H1 (cell line): Measurements from ENCODE around the gene NBPF3. TPM values are rescaled to one million over a fixed set of nuclear protein-coding genes. Genes with fewer than 3 reads are reported as not detected.

Experiments used
- CTCF ChIA-PET: fragments of 300-600 bp; sonication (Branson Sonifier 250); formaldehyde crosslinking; loops from one replicate; lab custom pipeline; 2021; ENCODE audit not compliant: partially characterized antibody; lab: Charles Lee
- POLR2A ChIA-PET: fragments of 300-600 bp; sonication (Branson Sonifier 250); formaldehyde crosslinking; loops from one replicate; lab custom pipeline; 2021; ENCODE audit warnings: inconsistent platforms; ENCODE audit not compliant: partially characterized antibody; lab: Charles Lee
- DNase-seq, 2 experiments: peaks; one replicate each; pipeline versions ENCODE4 v3.0.0 to v3.0.0-alpha.2; 2010 to 2022; ENCODE audit warnings: low spot score in 2 of 2, low read depth in 1 of 2, mixed read lengths in 1 of 2
- FAIRE-seq: peaks from 2 replicates; lab custom pipeline; 2011; peaks lifted over from hg19 to GRCh38; lab: Jason Lieb, UNC
- H2AFZ ChIP-seq: 2 replicates; pipeline ENCODE4 v1.8.1; 2012; ENCODE audit warnings: low read length, inconsistent platforms
- H2AK5ac ChIP-seq: 2 replicates; pipeline ENCODE4 v1.6.1; 2013; ENCODE audit warnings: low read depth, low read length
- H2BK120ac ChIP-seq: replicated peaks from 2 replicates; pipeline ENCODE3; 2013; ENCODE audit warnings: low read depth, low read length, inconsistent platforms
- H2BK12ac ChIP-seq: 2 replicates; pipeline ENCODE4 v1.6.1; 2013; ENCODE audit warnings: low read depth, low read length
- H2BK15ac ChIP-seq: 2 replicates; pipeline ENCODE4 v1.6.1; 2013; ENCODE audit warnings: low read length
- H2BK20ac ChIP-seq: 2 replicates; pipeline ENCODE4 v1.6.1; 2013; ENCODE audit warnings: low read length
- H2BK5ac ChIP-seq: 2 replicates; pipeline ENCODE4 v1.6.1; 2013; ENCODE audit warnings: low read depth, low read length
- H3K14ac ChIP-seq: 2 replicates; pipeline ENCODE4 v1.6.1; 2013; ENCODE audit warnings: inconsistent platforms; ENCODE audit not compliant: insufficient read length
- H3K18ac ChIP-seq: 2 replicates; pipeline ENCODE4 v1.6.1; 2013; ENCODE audit warnings: low read length; ENCODE audit errors: extremely low read depth
- H3K23ac ChIP-seq: 2 replicates; pipeline ENCODE4 v1.6.1; 2013; ENCODE audit warnings: inconsistent platforms; ENCODE audit not compliant: insufficient read length
- H3K23me2 ChIP-seq: 2 replicates; pipeline ENCODE4 v1.6.1; 2013; ENCODE audit warnings: low read depth, low read length
- H3K27ac ChIP-seq: 2 replicates; pipeline ENCODE4 v1.6.1; 2011; ENCODE audit warnings: low read depth, low read length, inconsistent platforms
- H3K27me3 ChIP-seq, 4 experiments: replicated peaks in 1 of 4; 1 replicate in 1 of 4; 2 replicates in 3 of 4; pipeline versions ENCODE4 v1.6.1 to v1.8.1; 2011 to 2013; ENCODE audit warnings: low read length in 3 of 4, mild to moderate bottlenecking in 3 of 4, inconsistent platforms in 2 of 4, mixed read lengths in 2 of 4, moderate library complexity in 1 of 4; ENCODE audit not compliant: control insufficient read depth in 3 of 4, insufficient read depth in 3 of 4; ENCODE audit errors: extremely low read depth in 1 of 4
- H3K36me3 ChIP-seq, 4 experiments: 2 replicates each; pipeline versions ENCODE4 v1.6.1 to v1.8.1; 2011 to 2013; ENCODE audit warnings: mild to moderate bottlenecking in 4 of 4, low read length in 3 of 4, moderate library complexity in 2 of 4, control low read depth in 1 of 4, inconsistent platforms in 1 of 4; ENCODE audit not compliant: insufficient read depth in 4 of 4, control insufficient read depth in 2 of 4
- H3K4ac ChIP-seq: replicated peaks from 2 replicates; pipeline ENCODE3; 2013; ENCODE audit warnings: low read length, low read depth, mixed read lengths, inconsistent platforms; ENCODE audit not compliant: insufficient read length
- H3K4me1 ChIP-seq, 4 experiments: replicated peaks in 1 of 4; 1 replicate in 1 of 4; 2 replicates in 3 of 4; pipeline versions ENCODE4 v1.6.1 to v1.8.1; 2011 to 2013; ENCODE audit warnings: low read length in 3 of 4, inconsistent platforms in 2 of 4, mixed read lengths in 1 of 4; ENCODE audit not compliant: insufficient read depth in 4 of 4, control insufficient read depth in 3 of 4
- H3K4me2 ChIP-seq, 2 experiments: 2 replicates each; pipeline versions ENCODE4 v1.6.1 to v1.8.1; 2011 to 2013; ENCODE audit warnings: low read depth in 2 of 2, low read length in 2 of 2, control low read depth in 1 of 2, inconsistent platforms in 1 of 2, mild to moderate bottlenecking in 1 of 2; ENCODE audit not compliant: insufficient read depth in 1 of 2
- H3K4me3 ChIP-seq, 4 experiments: fragments of 200-600, 300-600 bp in 1 of 4; sonication (generic), shearing (Covaris generic), sonication (Bioruptor Twin) in 1 of 4; 2 replicates each; pipeline versions ENCODE4 v1.5.1 to v1.8.1; 2011 to 2016; ENCODE audit warnings: low read length in 4 of 4, low read depth in 3 of 4, control low read depth in 2 of 4, inconsistent platforms in 2 of 4, mild to moderate bottlenecking in 2 of 4, mixed read lengths in 1 of 4, moderate library complexity in 1 of 4; ENCODE audit not compliant: insufficient read depth in 2 of 4; ENCODE audit errors: extremely low read depth in 1 of 4
- H3K56ac ChIP-seq: replicated peaks from 2 replicates; pipeline ENCODE3; 2013; ENCODE audit warnings: low read depth, mild to moderate bottlenecking, mixed read lengths, low read length, inconsistent platforms; ENCODE audit not compliant: insufficient read length
- H3K79me1 ChIP-seq: 2 replicates; pipeline ENCODE4 v1.6.1; 2013; ENCODE audit warnings: low read depth, low read length, control low read depth
- H3K79me2 ChIP-seq, 2 experiments: 2 replicates each; pipeline versions ENCODE4 v1.6.1 to v1.8.1; 2012 to 2013; ENCODE audit warnings: low read length in 2 of 2, mild to moderate bottlenecking in 2 of 2, inconsistent platforms in 1 of 2; ENCODE audit not compliant: insufficient read depth in 2 of 2, control insufficient read depth in 1 of 2
- H3K9ac ChIP-seq, 4 experiments: replicated peaks in 1 of 4; 1 replicate in 1 of 4; 2 replicates in 3 of 4; pipeline versions ENCODE4 v1.6.1 to v1.8.1; 2011 to 2013; ENCODE audit warnings: low read depth in 3 of 4, low read length in 3 of 4, control low read depth in 2 of 4, mild to moderate bottlenecking in 2 of 4, moderate library complexity in 2 of 4, inconsistent platforms in 1 of 4; ENCODE audit errors: extremely low read depth in 1 of 4
- H3K9me3 ChIP-seq, 2 experiments: 2 replicates each; pipeline versions ENCODE4 v1.6.1 to v1.8.1; 2012 to 2013; ENCODE audit warnings: mild to moderate bottlenecking in 2 of 2, moderate library complexity in 2 of 2, control low read depth in 1 of 2, inconsistent platforms in 1 of 2, low read depth in 1 of 2, low read length in 1 of 2, mixed read lengths in 1 of 2; ENCODE audit not compliant: insufficient read depth in 2 of 2
- H4K20me1 ChIP-seq, 2 experiments: replicated peaks in 1 of 2; 2 replicates each; pipeline versions ENCODE3 to v1.8.1; 2011 to 2013; ENCODE audit warnings: inconsistent platforms in 2 of 2, low read length in 2 of 2, mild to moderate bottlenecking in 1 of 2; ENCODE audit not compliant: insufficient read depth in 2 of 2, control insufficient read depth in 1 of 2
- H4K5ac ChIP-seq: 2 replicates; pipeline ENCODE4 v1.6.1; 2013; ENCODE audit warnings: low read length, low read depth, mixed read lengths, inconsistent platforms; ENCODE audit not compliant: insufficient read length
- H4K8ac ChIP-seq: 2 replicates; pipeline ENCODE4 v1.8.0; 2013; ENCODE audit warnings: mild to moderate bottlenecking, moderate library complexity, low read length, inconsistent platforms; ENCODE audit not compliant: insufficient read depth; ENCODE audit errors: extremely low read depth
- H4K91ac ChIP-seq: replicated peaks from 2 replicates; pipeline ENCODE3; 2013; ENCODE audit warnings: low read length, mixed read lengths, inconsistent platforms; ENCODE audit not compliant: insufficient read length
- ASH2L ChIP-seq: fragments of 200-600, 300-600 bp; sonication (generic); IDR thresholded peaks from one replicate; pipeline ENCODE4 v1.7.1; 2017; ENCODE audit warnings: low read length
- KDM4A ChIP-seq: IDR thresholded peaks from one replicate; pipeline ENCODE4 v1.7.1; 2012; ENCODE audit warnings: low read depth, mild to moderate bottlenecking, moderate library complexity, low read length, inconsistent platforms; ENCODE audit not compliant: severe bottlenecking
- RBBP5 ChIP-seq: IDR thresholded peaks from 2 replicates; pipeline ENCODE4 v1.7.1; 2012; ENCODE audit warnings: low read depth, mild to moderate bottlenecking, inconsistent platforms, low read length, moderate library complexity, borderline replicate concordance
- WGBS, 2 experiments: shearing (Covaris generic) in 1 of 2; methylation state at CpG; one replicate each; pipeline versions ENCODE4 v1.1.6 to v1.1.7; 2013 to 2015; ENCODE audit warnings: low lambda C conversion rate in 2 of 2, mixed read lengths in 2 of 2, inconsistent platforms in 1 of 2, low coverage in 1 of 2, missing lambda C conversion rate in 1 of 2; ENCODE audit not compliant: insufficient replicate concordance in 2 of 2, insufficient coverage in 1 of 2, insufficient read length in 1 of 2; ENCODE audit errors: extremely low coverage in 1 of 2, missing lambda C conversion rate in 1 of 2; 5-methylcytosine and 5-hydroxymethylcytosine counted together
- polyA plus RNA-seq, 7 experiments: library from polyadenylated mRNA; depleted of rRNA in 3 of 7; stranded (reverse) in 5 of 7; unstranded in 2 of 7; fragments of >200 nt in 5 of 7; fragments of 200-250 nt in 2 of 7; gene quantifications; 1 replicate in 5 of 7; 2 replicates in 1 of 7; 4 replicates in 1 of 7; pipeline versions ENCODE4 v1.2.1 to v1.2.3, GENCODE V29; 2011 to 2013; ENCODE audit warnings: missing spikeins in 2 of 7, mixed read lengths in 2 of 7
- total RNA-seq: library from RNA; stranded (reverse); fragmentation: NEBNext Ultra II Directional; extraction: Animal tissue kit (Norgen Biotek cat#: 25700); gene quantifications from 2 replicates; pipeline ENCODE4 v1.2.1, GENCODE V29; 2021

NBPF3 gene
- total and polyA plus RNA-seq, 2 of the 8 experiments (the other 6 are each of a cell fraction or from before 2014, with no cell fraction given) = 3.8 to 4.3 TPM

GRCh38 chr1:21514245-21514644, 74.3 kb downstream of the NBPF3 start:
- Histone ChIP-seq H3K27ac (no peak overlapping the region), H3K36me3 (peaks cover 0 to 5% (median 0%) of the 10 kb centered on the region in 4 experiments; a peak in 2 of 8 replicates), H4K20me1 (peaks cover 16 to 42% of the 10 kb centered on the region in 2 experiments), H3K23me2 (peaks cover 8% of the 10 kb centered on the region; the same call in 1 of the 2 replicates), H2BK120ac (no peak overlapping the region), H3K79me1 (peaks cover 8% of the 10 kb centered on the region), H4K91ac (no peak overlapping the region), H3K9me3 (no peaks in the 10 kb centered on the region), H4K8ac (no peak overlapping the region), H3K4me1 (peaks cover 15 to 31% (median 23%) of the 10 kb centered on the region in 4 experiments), H3K4ac (no peak overlapping the region), H2BK20ac (no peak overlapping the region), H3K4me3 (no peak overlapping the region), H3K79me2 (peaks cover 17 to 73% of the 10 kb centered on the region in 2 experiments), H3K23ac (no peak overlapping the region), H2BK15ac (no peak overlapping the region), H3K18ac (no peak overlapping the region), H3K27me3 (no peaks in the 10 kb centered on the region), H2AFZ (no peak overlapping the region), H2BK5ac (no peak overlapping the region; the same call in 1 of the 2 replicates), H2BK12ac (no peak overlapping the region), H3K56ac (no peak overlapping the region), H3K9ac (no peak overlapping the region), H3K4me2 (no peak overlapping the region), H4K5ac (no peak overlapping the region), H2AK5ac (no peak overlapping the region), H3K14ac (no peak overlapping the region)
- DNase-seq = no peak
- ChIA-PET CTCF (interaction anchor here (0.9 to 26.3 kb wide), 9 partner anchors 10 to 250 kb away, joined by 3 to 372 read pairs (median 4); no protein-coding TSS in a partner anchor), POLR2A (interaction anchor here (3.8 kb wide), 1 partner anchor 22 kb away, joined by 16 read pairs; no protein-coding TSS in a partner anchor)
- 88% methylated on average over 5 of the region's 5 CpGs; no CpG with 5 or more reads in 1 of the 2 experiments for WGBS, 2 experiments
- FAIRE-seq = no peak
- TF ChIP-seq RBBP5 (no peak), ASH2L (no peak), KDM4A (no peak)
